Activated CD4-positive, alpha-beta T cell treated with anti-CD3 and anti-CD28 coated beads, Interleukin-2, amount 50 U/mL, for 1 hour (primary cell): ENCODE data around the gene CCDC188.
"Not testable (repeated sequence)": the region's sequence is repeated elsewhere in the genome, so short reads cannot be mapped to it uniquely, and the experiment has no call there.

Source experiments
- DNase-seq: peaks from one replicate; pipeline ENCODE4 v3.0.0-alpha.2; 2020

CCDC188 gene

GRCh38 chr22:20169253-20169822 lies 18.5 kb upstream of the CCDC188 start:
- DNase-seq: no peak

- DNase-seq: no peak
Measured at GRCh38 chr22:20167643-20168322, 16.9 kb upstream of the CCDC188 start.

GRCh38 chr22:20166703-20167102 lies 15.8 kb upstream of the CCDC188 start:
- DNase-seq: no peak

- DNase-seq: no peak
Measured at GRCh38 chr22:20165913-20166312, 15.1 kb upstream of the CCDC188 start.

GRCh38 chr22:20165421-20165820 lies 14.6 kb upstream of the CCDC188 start:
- no peak for DNase-seq

GRCh38 chr22:20164863-20165262 lies 14.0 kb upstream of the CCDC188 start:
- no peak for DNase-seq

GRCh38 chr22:20160041-20160440 lies 9.2 kb upstream of the CCDC188 start:
- no peak for DNase-seq

GRCh38 chr22:20159531-20159930 lies 8.7 kb upstream of the CCDC188 start:
- DNase-seq: not testable (repeated sequence)

- no peak for DNase-seq
Measured at GRCh38 chr22:20159076-20159475, 8.2 kb upstream of the CCDC188 start.

- no peak for DNase-seq
Measured at GRCh38 chr22:20158391-20159036, 7.7 kb upstream of the CCDC188 start.

GRCh38 chr22:20157430-20158183 lies 6.8 kb upstream of the CCDC188 start:
- DNase-seq: no peak

- DNase-seq: peak; percentile 89
Measured at GRCh38 chr22:20156611-20157429, 6.0 kb upstream of the CCDC188 start.

GRCh38 chr22:20156042-20156389 lies 5.2 kb upstream of the CCDC188 start:
- DNase-seq: no peak

- no peak for DNase-seq
Measured at GRCh38 chr22:20155330-20156041, 4.6 kb upstream of the CCDC188 start.

GRCh38 chr22:20154602-20155187 lies 3.8 kb upstream of the CCDC188 start:
- no peak for DNase-seq

- no peak for DNase-seq
Measured at GRCh38 chr22:20153945-20154344, 3.1 kb upstream of the CCDC188 start.

- no peak for DNase-seq
Measured at GRCh38 chr22:20152464-20152890, 1.6 kb upstream of the CCDC188 start.

GRCh38 chr22:20151276-20151588 lies 377 bp upstream of the CCDC188 start:
- no peak for DNase-seq

GRCh38 chr22:20149257-20150250 lies 1.3 kb downstream of the CCDC188 start:
- DNase-seq: no peak

- DNase-seq: no peak
Measured at GRCh38 chr22:20148414-20148813, 2.4 kb downstream of the CCDC188 start.
